Lung (tissue), 12 donors: ENCODE measurements around the gene TMCO6. TPM values are rescaled to one million over a fixed set of nuclear protein-coding genes. Genes with fewer than 3 reads are reported as not detected.
A peak's percentile ranks its signal among the peaks of the same experiment; 100 is the strongest.

Experiments used
- ATAC-seq: fragments of 200-7000 bp; cut with Tn5 transposase; one replicate; pipeline ENCODE4 v1.9.1; 2020; ENCODE audit warnings: moderate number of reproducible peaks; ENCODE audit not compliant: insufficient read depth, low FRiP score
- DNase-seq, 3 donors: peaks; one replicate each; pipeline ENCODE4 v3.0.0-alpha.2; 2013 to 2017
- H3K27ac ChIP-seq, 2 donors: one replicate each; pipeline ENCODE4 v1.5.1; 2013; ENCODE audit warnings: mild to moderate bottlenecking in 2 of 2, moderate library complexity in 2 of 2, control low read depth in 1 of 2, inconsistent platforms in 1 of 2, low read depth in 1 of 2, low read length in 1 of 2
- H3K27me3 ChIP-seq, 3 donors: one replicate each; pipeline ENCODE4 v1.5.1; 2013; ENCODE audit warnings: low read length in 2 of 3; ENCODE audit not compliant: control insufficient read depth in 3 of 3, insufficient read depth in 3 of 3
- H3K36me3 ChIP-seq, 4 donors: one replicate each; pipeline ENCODE4 v1.5.1; 2013; ENCODE audit warnings: low read length in 4 of 4, mild to moderate bottlenecking in 1 of 4, moderate library complexity in 1 of 4; ENCODE audit not compliant: control insufficient read depth in 4 of 4, insufficient read depth in 4 of 4
- H3K4me1 ChIP-seq, 5 donors: one replicate each; pipeline ENCODE4 v1.5.1; 2013; ENCODE audit warnings: low read length in 5 of 5, mild to moderate bottlenecking in 2 of 5, moderate library complexity in 1 of 5; ENCODE audit not compliant: control insufficient read depth in 5 of 5, insufficient read depth in 5 of 5
- H3K4me3 ChIP-seq: one replicate; pipeline ENCODE4 v1.5.1; 2013; ENCODE audit warnings: mild to moderate bottlenecking, control low read depth, moderate library complexity
- H3K9ac ChIP-seq, 2 donors: one replicate each; pipeline ENCODE4 v1.5.1; 2013; ENCODE audit warnings: low read length in 2 of 2, control low read depth in 1 of 2; ENCODE audit not compliant: insufficient read depth in 1 of 2
- H3K9me3 ChIP-seq, 4 donors: one replicate each; pipeline ENCODE4 v1.5.1; 2013; ENCODE audit warnings: low read length in 3 of 4, mild to moderate bottlenecking in 1 of 4, moderate library complexity in 1 of 4; ENCODE audit not compliant: control insufficient read depth in 4 of 4, insufficient read depth in 3 of 4
- WGBS, 2 donors: extraction: QIAGEN DNeasy Blood & Tissue Kit; methylation state at CpG; one replicate each; pipeline ENCODE4 v1.1.7; 2013; 5-methylcytosine and 5-hydroxymethylcytosine counted together
- polyA plus RNA-seq, 2 donors: library from polyadenylated mRNA; stranded (reverse); fragments of 200-250 nt; gene quantifications; one replicate each; pipeline ENCODE4 v1.2.1, GENCODE V29; 2013
- total RNA-seq, 2 donors: library from RNA; depleted of rRNA in 1 of 2; stranded (reverse); fragments of >200 nt in 1 of 2; gene quantifications; one replicate each; pipeline ENCODE4 v1.2.1, GENCODE V29; 2014 to 2021
- TF ChIP-seq, protein P1 (sequence below): IDR thresholded peaks from 2 replicates; pipeline ENCODE4 v1.5.1; 2012; ENCODE audit warnings: mild to moderate bottlenecking; ENCODE audit errors: control extremely low read depth, extremely low read depth
- donor health status: control.
- donor health status: control.
- donor health status: Bipolar disorder and iron deficiency.
- donor health status: healthy.
- donor health status: DM: yes; HTN: yes; CAD: no.

Gene TMCO6
- total and polyA plus RNA-seq, 4 donors: 9.0 to 25.8 (median 14.1) TPM

DNA sequence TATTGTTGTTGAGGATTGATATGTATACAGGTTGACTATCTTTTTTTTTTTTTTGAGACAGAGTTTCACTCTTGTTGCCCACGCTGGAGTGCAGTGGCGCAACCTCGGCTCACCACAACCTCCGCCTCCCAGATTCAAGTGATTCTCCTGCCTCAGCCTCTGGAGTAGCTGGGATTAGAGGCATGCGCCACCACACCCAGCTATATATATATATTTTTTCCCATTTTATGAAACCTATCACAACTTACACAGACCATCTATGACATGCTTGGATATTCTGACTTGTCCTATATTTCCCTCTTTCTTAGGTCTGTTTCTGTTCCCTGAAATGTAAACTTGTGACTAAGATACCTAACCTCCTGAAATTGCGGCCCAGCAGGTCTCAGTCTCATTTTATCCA lies 11.3 kb upstream of the TMCO6 start:
- 83 to 89% methylated on average over 6 of the region's 6 CpGs for WGBS, 2 donors
- TF ChIP-seq, protein P1, sequence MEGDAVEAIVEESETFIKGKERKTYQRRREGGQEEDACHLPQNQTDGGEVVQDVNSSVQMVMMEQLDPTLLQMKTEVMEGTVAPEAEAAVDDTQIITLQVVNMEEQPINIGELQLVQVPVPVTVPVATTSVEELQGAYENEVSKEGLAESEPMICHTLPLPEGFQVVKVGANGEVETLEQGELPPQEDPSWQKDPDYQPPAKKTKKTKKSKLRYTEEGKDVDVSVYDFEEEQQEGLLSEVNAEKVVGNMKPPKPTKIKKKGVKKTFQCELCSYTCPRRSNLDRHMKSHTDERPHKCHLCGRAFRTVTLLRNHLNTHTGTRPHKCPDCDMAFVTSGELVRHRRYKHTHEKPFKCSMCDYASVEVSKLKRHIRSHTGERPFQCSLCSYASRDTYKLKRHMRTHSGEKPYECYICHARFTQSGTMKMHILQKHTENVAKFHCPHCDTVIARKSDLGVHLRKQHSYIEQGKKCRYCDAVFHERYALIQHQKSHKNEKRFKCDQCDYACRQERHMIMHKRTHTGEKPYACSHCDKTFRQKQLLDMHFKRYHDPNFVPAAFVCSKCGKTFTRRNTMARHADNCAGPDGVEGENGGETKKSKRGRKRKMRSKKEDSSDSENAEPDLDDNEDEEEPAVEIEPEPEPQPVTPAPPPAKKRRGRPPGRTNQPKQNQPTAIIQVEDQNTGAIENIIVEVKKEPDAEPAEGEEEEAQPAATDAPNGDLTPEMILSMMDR: no peak
- Histone ChIP-seq H3K27ac (no peak overlapping the region), H3K36me3 (no peaks in the 10 kb centered on the region), H3K9ac (no peak overlapping the region), H3K4me1 (peaks cover 0 to 30% (median 3%) of the 10 kb centered on the region in 5 donors), H3K9me3 (no peaks in the 10 kb centered on the region), H3K27me3 (peaks cover 0 to 26% (median 7%) of the 10 kb centered on the region in 3 donors), H3K4me3 (no peak overlapping the region)
- DNase-seq (no peak), ATAC-seq (no peak)

DNA sequence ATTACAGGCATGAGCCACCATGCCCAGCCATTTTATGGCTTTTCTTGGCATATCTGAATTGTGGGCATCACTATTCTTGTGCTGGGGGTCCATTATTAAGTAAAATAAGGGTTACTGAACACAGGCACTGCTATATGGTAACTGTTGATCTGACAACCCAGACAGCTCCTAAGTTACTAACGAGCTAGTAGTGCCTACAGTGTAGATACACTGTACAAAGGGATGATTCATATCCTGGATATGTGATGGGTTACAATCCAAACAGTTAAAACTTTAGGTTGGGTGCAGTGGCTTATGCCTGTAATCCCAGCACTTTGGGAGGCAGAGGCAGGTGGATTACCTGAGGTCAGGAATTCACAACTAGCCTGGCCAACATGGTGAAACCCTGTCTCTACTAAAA lies 10.5 kb upstream of the TMCO6 start:
- peaks cover 0 to 30% (median 3%) of the 10 kb centered on the region in 5 donors for H3K4me1 ChIP-seq
- H3K9me3 ChIP-seq: no peaks in the 10 kb centered on the region
- WGBS, 2 donors: 54 to 71% methylated on average over 1 of the region's 1 CpG
- H3K27ac ChIP-seq: no peak overlapping the region
- TF ChIP-seq, protein P1: no peak
- no peak overlapping the region for H3K9ac ChIP-seq
- DNase-seq (no peak), ATAC-seq (no peak)
- H3K4me3 ChIP-seq: no peak overlapping the region
- H3K36me3 ChIP-seq: no peaks in the 10 kb centered on the region
- H3K27me3 ChIP-seq: peaks cover 0 to 34% (median 12%) of the 10 kb centered on the region in 3 donors

DNA sequence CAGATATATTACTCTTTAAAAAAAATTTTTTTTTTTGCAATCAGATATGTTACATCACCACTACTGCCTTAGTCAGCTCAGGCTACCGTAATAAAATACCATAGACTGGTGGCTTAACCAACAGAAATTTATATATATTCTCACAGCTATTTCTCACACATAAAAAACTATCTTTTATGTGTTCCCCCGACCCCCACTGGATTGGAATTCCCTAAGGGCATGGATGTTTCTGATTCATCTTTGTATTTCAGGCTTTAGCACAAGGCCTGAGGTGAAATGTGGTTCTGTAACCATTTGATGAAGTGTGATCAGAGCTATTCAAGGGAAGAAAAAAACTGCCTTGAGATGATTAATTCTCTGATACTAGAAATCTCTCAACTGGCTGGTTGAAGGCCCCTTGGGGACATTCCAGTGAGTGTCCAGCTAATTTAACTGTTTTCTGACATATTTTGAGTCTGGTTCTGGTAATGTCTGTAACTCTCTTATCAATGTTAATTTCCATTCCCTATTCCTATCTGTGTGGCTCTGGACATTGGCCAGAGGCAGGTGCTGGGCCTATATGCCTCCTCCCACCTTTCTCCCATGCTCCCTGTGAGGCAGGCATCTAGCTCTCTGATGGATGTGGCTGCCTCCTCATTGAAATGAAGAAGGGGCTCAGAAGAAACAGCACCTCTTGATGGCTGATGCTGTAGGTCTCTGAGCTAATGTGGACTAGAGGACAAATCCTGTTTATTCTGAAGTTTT lies 8.8 kb upstream of the TMCO6 start:
- Histone ChIP-seq H3K36me3 (no peaks in the 10 kb centered on the region), H3K9me3 (no peaks in the 10 kb centered on the region), H3K4me3 (no peak overlapping the region), H3K27me3 (peaks cover 0 to 34% (median 19%) of the 10 kb centered on the region in 3 donors), H3K4me1 (peaks cover 0 to 30% (median 3%) of the 10 kb centered on the region in 5 donors), H3K27ac (peak overlapping the region in 1 of 2 donors; percentile 82), H3K9ac (peak overlapping the region in 1 of 2 donors; percentile 34)
- ATAC-seq (no peak), DNase-seq (peak in 2 of 3 donors; percentile 78 to 79)
- 40 to 59% methylated on average over 2 of the region's 2 CpGs for WGBS, 2 donors
- TF ChIP-seq, protein P1: no peak
